ENCODE results near the gene NKX1-2. TPM values are rescaled to one million over a fixed set of nuclear protein-coding genes. Genes with fewer than 3 reads are reported as not detected.

NKX1-2 gene
- total RNA-seq, 2 experiments from 2014 or later = not detected

DNA sequence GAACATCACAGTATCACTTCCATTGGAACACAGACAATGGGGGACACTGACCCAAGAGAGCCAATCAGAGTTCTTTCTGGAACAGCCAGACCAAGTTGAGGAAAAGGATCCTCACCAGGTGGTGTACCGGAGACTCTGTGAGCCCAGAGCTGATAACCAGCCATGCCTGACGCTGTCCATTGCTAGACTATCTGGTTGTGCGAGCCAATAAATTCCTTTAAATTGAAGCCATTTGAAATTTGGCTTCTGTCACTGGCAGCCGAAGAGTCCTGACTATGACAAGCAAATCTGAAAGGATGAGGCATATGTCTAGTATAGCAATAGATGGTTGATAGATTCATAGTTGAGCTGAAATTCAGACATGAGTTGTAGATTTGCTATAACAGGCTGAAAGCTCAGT is 8.6 kb upstream of the NKX1-2 start:
- BruUV-seq (replicated peaks) = no TSS peak

DNA sequence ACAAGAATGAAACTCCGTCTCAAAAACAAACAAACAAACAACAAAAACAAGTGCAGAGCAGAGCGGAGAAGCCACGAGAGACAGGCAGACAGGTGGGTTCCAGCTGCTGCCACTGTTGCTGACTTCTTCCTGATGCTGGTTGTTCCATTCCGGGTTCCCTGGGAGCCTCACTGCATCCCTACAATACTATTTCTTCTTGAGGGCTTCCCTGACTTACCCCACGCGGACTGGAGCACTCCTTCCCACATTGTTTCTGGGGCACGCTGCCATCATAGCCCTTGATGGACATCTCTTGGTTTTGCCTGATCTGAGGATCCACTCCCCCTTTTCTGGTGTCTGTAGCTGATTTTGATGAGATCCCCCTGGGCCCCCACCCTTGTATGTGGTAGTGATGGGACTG is 5.6 kb upstream of the NKX1-2 start:
- no peak for DNase-seq (ENCODE audit: low spot score)
- TF ChIP-seq, protein P1, sequence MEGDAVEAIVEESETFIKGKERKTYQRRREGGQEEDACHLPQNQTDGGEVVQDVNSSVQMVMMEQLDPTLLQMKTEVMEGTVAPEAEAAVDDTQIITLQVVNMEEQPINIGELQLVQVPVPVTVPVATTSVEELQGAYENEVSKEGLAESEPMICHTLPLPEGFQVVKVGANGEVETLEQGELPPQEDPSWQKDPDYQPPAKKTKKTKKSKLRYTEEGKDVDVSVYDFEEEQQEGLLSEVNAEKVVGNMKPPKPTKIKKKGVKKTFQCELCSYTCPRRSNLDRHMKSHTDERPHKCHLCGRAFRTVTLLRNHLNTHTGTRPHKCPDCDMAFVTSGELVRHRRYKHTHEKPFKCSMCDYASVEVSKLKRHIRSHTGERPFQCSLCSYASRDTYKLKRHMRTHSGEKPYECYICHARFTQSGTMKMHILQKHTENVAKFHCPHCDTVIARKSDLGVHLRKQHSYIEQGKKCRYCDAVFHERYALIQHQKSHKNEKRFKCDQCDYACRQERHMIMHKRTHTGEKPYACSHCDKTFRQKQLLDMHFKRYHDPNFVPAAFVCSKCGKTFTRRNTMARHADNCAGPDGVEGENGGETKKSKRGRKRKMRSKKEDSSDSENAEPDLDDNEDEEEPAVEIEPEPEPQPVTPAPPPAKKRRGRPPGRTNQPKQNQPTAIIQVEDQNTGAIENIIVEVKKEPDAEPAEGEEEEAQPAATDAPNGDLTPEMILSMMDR (conservative IDR thresholded peaks at IDR 0.05; ENCODE audit: low read length) = no peak
- TF ChIP-seq EZH2phosphoT487 (IDR thresholded peaks at IDR 0.05; ENCODE audit: borderline replicate concordance, low read depth, low read length) = no peak
- H3K9me3 ChIP-seq (ENCODE audit: low read length) = no peaks in the 10 kb centered on the region
- H3K36me3 ChIP-seq (ENCODE audit: insufficient read depth, low read length) = no peaks in the 10 kb centered on the region
- H3K9me2 ChIP-seq (ENCODE audit: insufficient read depth, low read length) = no peaks in the 10 kb centered on the region
- no peak overlapping the region for H2AFZ ChIP-seq (ENCODE audit: low read length)
- CTCF ChIA-PET (ENCODE audit: unreplicated experiment) = no interaction called here
- POLR2A ChIA-PET = interaction anchor here (0.6 kb wide), 1 partner anchor 46 kb away, joined by 4 read pairs; no protein-coding TSS in a partner anchor
- H3K79me2 ChIP-seq (ENCODE audit: insufficient read depth, low read depth, low read length) = no peaks in the 10 kb centered on the region
- H3K4me3 ChIP-seq (ENCODE audit: low read depth, low read length, poor library complexity, severe bottlenecking) = no peak overlapping the region
- intact Hi-C loops (cut with micrococcal nuclease; ENCODE audit: unreplicated experiment) = no loop called here
- no peaks in the 10 kb centered on the region for H4K20me1 ChIP-seq (ENCODE audit: insufficient read depth, low read length)
- no peaks in the 10 kb centered on the region for H3K4me1 ChIP-seq (ENCODE audit: insufficient read depth, low read length, poor library complexity, severe bottlenecking)
- no peak overlapping the region for H3K4me2 ChIP-seq (ENCODE audit: low read length)
- BruUV-seq (replicated peaks) = no TSS peak
- H3K27ac ChIP-seq (ENCODE audit: low read depth, low read length, poor library complexity, severe bottlenecking) = no peak overlapping the region

More for the DNA sequence above, 8.6 kb upstream of the NKX1-2 start:
- Histone ChIP-seq H3K27ac (ENCODE audit: low read depth, low read length, poor library complexity, severe bottlenecking) (no peak overlapping the region), H3K9me2 (ENCODE audit: insufficient read depth, low read length) (no peaks in the 10 kb centered on the region), H3K79me2 (ENCODE audit: insufficient read depth, low read depth, low read length) (0 out of 2 replicates have a peak, but pooled peaks cover 5% of the 10 kb centered on the region), H4K20me1 (ENCODE audit: insufficient read depth, low read length) (no peaks in the 10 kb centered on the region), H3K4me2 (ENCODE audit: low read length) (no peak overlapping the region), H2AFZ (ENCODE audit: low read length) (no peak overlapping the region), H3K9me3 (ENCODE audit: low read length) (no peaks in the 10 kb centered on the region), H3K36me3 (ENCODE audit: insufficient read depth, low read length) (no peaks in the 10 kb centered on the region), H3K4me1 (ENCODE audit: insufficient read depth, low read length, poor library complexity, severe bottlenecking) (peaks cover 7% of the 10 kb centered on the region), H3K4me3 (ENCODE audit: low read depth, low read length, poor library complexity, severe bottlenecking) (no peak overlapping the region)
- no peak for TF ChIP-seq EZH2phosphoT487 (IDR thresholded peaks at IDR 0.05; ENCODE audit: borderline replicate concordance, low read depth, low read length)
- TF ChIP-seq, protein P1 (conservative IDR thresholded peaks at IDR 0.05; ENCODE audit: low read length) = no peak
- ChIA-PET CTCF (ENCODE audit: unreplicated experiment) (no interaction called here), POLR2A (no interaction called here)
- intact Hi-C loops (cut with micrococcal nuclease; ENCODE audit: unreplicated experiment) = no loop called here
- no peak for DNase-seq (ENCODE audit: low spot score)

DNA sequence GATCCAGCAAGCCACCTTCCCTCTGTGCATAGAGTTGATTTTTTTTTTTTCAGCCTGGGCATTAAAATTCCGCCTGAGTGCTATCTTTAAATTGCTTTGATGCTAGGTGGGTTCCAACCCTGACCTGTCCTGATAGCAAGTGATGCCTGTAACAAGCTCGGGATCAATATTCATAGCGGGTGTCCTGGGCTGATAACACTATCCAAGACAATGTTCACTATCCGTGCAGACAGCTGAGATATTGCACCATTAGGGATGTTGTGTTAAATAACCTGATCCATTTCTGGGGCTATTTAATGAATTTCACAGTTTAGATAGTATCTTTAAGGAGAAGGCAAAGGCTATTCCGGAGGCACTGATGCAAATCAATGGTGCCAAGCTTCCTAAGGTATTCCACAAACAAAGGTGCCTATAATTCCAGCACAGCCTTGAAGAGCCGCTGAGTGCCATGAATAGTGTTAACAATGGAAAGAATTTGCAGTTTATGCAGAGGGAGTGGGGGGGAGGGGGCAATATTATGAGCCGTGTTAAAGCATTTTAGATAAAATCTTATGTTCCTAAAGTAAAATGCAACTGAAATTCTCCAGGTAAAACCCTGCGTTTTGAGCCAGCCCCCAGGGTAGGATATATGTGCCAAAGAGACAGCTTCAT is 4.2 kb upstream of the NKX1-2 start:
- no peak overlapping the region for H3K4me3 ChIP-seq (ENCODE audit: low read depth, low read length, poor library complexity, severe bottlenecking)
- TF ChIP-seq, protein P1 (conservative IDR thresholded peaks at IDR 0.05; ENCODE audit: low read length) = no peak
- TF ChIP-seq EZH2phosphoT487 (IDR thresholded peaks at IDR 0.05; ENCODE audit: borderline replicate concordance, low read depth, low read length) = no peak
- H3K9me2 ChIP-seq (ENCODE audit: insufficient read depth, low read length) = no peaks in the 10 kb centered on the region
- no peak overlapping the region for H2AFZ ChIP-seq (ENCODE audit: low read length)
- ChIA-PET CTCF (ENCODE audit: unreplicated experiment) (no interaction called here), POLR2A (interaction anchor here (0.6 kb wide), 2 partner anchors 30 to 318 kb away, joined by 3 to 4 read pairs; no protein-coding TSS in a partner anchor)
- intact Hi-C loops (cut with micrococcal nuclease; ENCODE audit: unreplicated experiment) = no loop called here
- H4K20me1 ChIP-seq (ENCODE audit: insufficient read depth, low read length) = no peaks in the 10 kb centered on the region
- no peak for DNase-seq (ENCODE audit: low spot score)
- no peaks in the 10 kb centered on the region for H3K4me1 ChIP-seq (ENCODE audit: insufficient read depth, low read length, poor library complexity, severe bottlenecking)
- no peaks in the 10 kb centered on the region for H3K36me3 ChIP-seq (ENCODE audit: insufficient read depth, low read length)
- H3K9me3 ChIP-seq (ENCODE audit: low read length) = no peaks in the 10 kb centered on the region
- H3K79me2 ChIP-seq (ENCODE audit: insufficient read depth, low read depth, low read length) = no peaks in the 10 kb centered on the region
- no peak overlapping the region for H3K4me2 ChIP-seq (ENCODE audit: low read length)
- BruUV-seq (replicated peaks) = no TSS peak
- no peak overlapping the region for H3K27ac ChIP-seq (ENCODE audit: low read depth, low read length, poor library complexity, severe bottlenecking)

Measured in OCI-LY7 (cell line).